DLD1 (cell line): ENCODE data around the gene RBMS1.
"Not testable (repeated sequence)": the region's sequence is repeated elsewhere in the genome, so short reads cannot be mapped to it uniquely, and the experiment has no call there.

Experiments used
- in situ Hi-C: cut with HindIII; loops from 2 replicates; pipeline ENCODE4 v1.10.0; 2017; ENCODE audit warnings: low sequenced_read_pairs

RBMS1 gene

DNA sequence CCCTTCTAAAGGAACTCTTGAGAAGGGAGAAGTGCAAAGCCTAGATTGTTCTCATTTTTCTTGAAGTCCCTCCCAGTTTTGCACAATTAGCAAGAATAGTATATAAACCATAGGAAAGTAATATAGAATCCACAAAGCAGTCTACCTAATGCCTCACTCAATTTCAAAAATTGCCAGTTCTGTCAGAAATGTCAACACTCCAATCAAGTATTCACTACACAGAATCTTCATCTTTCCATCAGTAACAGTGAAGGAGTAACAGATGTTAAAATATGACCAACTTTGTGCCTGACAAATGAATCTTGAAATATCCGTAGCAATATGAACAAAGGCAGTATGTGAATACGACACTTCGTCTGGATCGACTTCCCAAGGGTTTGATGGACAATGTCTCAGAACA is 56.3 kb downstream of the RBMS1 start:
- in situ Hi-C loops: no loop called here

DNA sequence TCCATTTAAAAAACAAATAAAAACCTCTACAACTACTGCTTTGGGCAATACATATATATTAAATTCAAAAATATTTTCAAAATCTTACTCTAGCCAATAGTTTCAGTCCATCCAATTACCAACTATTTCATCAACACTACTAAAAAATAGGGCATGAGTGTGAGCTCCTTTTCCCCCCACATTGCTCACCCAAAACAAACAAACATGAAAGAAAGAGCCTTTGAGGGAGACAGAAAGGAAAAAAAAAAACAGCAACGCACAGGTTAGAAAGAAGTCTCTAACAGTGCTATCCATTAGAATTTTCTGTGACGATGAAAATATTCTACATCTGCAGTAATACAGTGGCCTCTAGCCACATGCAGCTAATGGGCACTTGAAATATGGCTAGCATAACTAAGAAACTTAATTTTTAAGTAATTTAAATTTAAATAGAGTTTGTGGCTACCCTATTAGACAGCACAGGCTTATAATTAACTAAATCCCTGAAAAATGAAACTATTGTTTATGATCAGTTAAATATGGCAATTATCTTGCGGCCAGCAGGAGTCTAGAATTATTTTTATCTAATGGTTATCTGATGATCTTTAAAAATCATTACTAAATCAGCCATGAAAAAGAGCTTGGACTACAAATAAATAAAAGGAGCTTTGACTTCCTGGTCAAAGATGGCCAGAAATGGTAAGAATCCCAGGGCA is 59.2 kb downstream of the RBMS1 start:
- in situ Hi-C loops: no loop called here

DNA sequence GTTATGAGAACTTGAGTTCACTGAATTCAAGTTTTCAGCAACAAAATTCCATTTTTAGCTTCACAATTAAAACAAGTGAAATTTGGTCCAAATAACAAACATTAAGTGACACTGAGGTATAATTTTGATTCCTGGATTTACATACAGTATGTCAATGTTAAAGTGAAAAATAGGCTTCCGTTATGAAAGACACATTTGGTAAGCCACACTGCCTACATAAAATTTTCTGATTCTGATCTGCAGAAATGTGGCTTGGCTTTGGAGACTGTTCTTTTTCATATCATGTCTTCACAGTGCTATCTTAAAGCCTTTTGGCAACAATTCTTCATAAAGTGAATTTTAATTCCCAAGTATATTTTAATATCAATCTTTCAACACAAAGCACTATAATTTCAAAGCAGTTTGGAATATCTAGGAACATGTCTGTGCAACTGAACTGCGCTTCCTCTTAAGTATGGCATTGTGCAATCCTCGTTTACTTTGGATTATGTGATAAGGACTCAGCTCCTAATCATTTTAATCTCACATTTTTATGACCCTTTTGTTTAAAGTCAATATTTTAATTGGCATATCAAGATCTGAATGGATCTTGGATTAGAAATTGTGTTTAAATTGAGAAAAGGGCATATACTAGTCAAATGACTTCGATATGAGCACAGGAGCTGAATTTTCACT is 60.0 kb downstream of the RBMS1 start:
- in situ Hi-C loops: no loop called here

DNA sequence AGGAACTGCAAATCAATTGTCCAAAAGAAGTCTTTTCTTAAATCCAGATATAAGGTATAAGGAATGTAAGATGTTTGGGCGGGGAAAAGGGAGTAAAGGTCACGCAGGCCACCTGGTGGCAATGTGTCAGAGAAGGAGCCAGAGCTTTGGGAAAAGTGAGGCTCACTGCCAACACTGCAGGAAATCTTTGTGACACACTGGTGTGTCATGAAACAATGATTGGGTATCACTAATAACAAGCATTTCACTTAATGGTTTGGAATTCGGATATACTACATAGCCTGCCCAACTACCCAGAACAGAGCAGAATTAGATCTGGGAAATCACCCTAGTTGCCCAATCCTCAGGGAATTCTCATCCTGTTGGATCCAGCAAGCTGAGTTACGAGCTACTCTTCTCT is 61.0 kb downstream of the RBMS1 start:
- in situ Hi-C loops: no loop called here

DNA sequence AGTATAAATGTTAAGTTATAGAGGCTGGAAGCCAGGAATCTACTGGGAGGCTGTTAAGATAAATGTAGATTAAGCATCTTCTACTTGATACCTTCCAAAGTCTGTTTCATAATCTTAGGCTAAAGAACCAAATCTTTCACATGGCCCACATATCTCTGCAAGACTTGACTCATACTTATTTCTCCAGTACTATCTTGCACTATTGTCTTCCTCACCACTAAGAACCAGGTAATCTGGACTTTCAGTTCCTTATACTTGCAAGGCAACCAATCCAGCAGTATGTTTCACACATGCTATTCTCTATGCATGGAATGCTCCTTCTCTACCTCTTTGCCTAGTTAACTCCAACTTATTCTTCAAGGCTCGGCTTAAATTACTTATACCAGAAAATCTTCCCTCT is 62.2 kb downstream of the RBMS1 start:
- in situ Hi-C loops: no loop called here

DNA sequence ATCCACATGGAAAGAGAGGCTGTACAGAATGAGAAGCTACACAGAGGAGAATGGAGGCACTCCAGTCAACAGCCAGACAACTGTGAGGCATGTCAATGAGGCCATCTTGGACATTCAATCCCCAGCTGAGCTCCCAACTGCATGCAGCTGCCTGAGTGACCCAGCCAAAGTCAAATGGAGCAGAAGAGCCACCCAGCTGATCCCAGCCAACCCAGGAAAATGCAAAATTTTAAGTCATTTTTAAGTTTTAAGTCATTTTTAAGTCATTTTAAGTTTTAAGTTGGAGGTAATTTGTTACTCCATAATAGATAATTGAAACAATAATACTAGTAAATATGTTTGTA is 63.6 kb downstream of the RBMS1 start:
- in situ Hi-C loops: no loop called here

DNA sequence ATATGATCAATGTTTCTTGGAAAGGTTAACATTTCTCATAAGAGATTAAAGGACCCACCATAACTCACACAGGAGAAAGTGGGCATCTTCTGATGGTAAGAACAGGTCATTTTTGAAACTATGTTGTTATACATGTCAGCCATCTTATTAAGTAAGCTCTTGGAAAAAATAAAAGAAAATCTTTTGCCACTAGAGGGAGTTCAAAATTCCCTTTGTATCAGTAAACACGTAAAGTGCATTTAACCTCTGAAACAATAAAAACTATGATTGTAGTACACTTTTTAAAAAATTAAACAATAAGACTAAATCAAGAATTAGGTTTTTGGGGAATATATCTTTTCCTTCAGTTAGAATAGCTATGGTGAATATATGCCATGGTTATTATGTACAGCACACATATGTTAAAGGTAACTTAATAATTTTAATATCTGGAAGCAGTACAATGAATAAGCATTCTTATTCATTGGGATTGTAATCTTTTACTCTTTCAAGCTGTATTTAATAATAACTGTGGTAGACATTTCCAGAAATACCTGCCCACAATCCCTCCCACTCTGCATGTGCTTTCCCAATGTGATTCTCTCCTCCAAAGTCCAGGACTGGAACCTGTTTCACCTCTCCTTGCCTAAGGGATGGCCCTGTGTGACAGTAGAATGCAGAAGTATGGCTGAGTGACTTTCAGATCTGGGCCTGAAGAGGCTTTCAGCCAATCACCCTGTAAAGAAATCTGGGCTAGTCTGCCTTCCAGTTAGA is 64.2 kb downstream of the RBMS1 start:
- in situ Hi-C loops: no loop called here

DNA sequence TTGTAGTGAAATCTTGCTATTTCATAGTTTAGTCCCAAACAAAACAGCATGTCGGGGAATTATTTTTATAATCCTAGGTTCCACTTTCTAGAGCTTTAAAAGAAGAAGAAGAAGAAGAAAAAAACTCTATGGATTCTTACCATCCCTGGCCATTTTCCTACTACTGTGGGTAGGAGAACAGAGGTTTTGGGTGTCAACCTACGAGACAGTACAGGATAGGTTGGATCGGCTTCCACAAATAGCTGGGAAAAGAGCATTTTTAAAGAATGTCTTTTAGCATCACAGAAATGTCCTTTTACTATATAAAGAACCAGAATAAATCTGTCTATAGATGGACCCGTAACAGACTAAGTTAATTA is 65.2 kb downstream of the RBMS1 start:
- in situ Hi-C loops: no loop called here

DNA sequence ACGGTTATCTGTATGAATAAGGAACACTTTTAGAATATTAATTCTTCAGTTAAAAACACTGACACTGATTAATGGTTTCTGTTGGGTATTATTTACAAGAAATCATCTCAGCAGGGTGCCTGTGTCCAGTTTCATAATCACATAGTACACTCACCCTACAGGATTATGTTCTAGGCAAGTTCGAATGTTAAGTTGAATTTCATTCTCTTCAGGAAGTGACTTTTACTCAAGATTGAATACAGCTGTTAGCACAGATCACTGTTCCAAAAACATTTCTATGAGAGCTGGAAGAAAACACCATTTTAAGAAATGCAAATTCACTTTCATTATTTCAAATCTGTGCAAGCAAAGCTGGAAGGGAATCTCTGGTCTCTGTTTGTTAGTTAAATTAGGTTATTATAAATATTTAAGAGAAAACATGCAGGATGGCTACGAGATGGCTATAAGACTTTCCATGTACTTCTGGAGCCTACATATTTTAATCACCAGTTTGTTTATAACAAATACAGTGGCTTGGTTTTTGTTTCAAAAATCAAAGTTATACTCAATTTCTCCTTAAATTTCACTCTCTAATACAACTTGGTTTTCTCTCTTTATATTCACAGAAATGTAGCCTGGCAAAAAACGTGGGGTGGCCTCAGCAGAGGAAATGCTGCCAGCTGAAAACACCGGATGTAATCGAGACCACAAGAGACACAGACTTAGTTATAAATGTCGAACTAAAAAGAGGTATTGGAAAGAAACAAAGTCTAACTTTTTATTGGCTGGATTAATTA is 65.8 kb downstream of the RBMS1 start:
- in situ Hi-C loops: no loop called here

DNA sequence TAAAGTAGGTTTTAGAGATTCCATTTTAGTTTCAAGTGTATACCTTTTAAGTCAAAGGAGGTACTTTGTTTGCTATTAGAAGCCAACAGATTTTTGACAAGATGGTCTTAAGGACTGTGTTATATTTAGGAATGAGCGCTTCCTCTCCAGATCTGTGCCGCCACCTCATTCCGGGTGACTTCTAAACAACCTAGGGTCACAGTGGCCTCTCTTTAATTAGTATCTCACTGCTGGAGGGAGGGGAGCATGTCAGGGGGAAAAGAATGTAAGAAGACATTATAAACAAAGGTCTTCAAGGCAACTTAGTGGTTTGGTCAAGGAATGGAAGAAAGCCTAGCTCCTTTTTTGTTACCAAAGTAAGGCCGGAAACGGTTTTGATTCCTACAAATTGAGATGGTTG is 67.0 kb downstream of the RBMS1 start:
- in situ Hi-C loops: no loop called here

DNA sequence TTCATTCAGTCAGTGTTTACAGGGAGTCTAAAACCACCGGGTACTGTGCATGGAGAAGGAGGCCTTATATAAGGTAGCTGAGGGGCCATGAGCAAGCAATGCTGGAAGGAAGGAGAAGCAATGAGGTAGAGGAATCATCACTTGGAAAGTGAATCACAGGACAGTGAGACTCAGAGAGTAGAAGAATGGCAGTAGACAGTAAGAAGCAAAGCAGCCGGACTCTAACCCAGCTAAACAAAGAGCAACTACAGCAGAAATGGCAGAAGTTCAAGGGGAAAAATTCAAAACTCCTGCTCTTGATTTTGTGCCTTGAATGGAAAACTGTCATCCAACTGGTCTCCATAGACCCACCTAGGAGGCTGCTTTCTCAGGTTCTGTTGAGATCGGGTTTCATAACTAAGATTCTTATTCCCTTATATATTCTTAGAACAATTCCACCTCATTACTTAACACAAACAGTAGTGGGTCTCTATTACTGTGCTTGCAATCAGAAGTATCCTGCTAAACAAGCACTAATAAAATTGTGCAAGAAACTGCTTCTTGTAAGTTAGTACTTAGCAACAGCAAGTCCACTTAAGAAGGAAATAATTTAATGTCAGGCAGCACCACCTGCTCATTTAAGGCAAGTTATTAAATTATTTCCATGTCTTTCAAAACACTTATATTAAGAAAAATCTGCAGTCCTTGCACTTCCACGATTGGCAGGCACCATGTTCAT is 68.0 kb downstream of the RBMS1 start:
- in situ Hi-C loops: no loop called here

DNA sequence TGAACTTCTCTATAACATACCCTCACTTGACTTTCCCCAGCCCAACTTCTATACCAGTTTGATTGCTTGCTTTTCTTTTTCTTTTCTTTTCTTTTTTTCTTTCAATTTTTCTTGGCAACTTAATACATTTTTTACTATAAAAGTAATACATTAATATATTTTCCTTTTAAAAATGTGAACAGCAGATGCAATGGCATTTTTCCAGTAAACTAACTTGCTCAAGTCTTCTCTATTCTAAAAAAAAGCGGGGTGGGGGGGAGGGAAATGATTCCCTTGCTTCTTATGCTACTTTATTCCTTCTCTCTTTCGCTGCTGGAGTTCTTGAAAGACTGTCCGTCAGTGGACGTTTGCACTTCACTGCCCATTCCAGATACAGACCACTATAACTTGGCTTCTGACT is 70.5 kb downstream of the RBMS1 start:
- in situ Hi-C loops: no loop called here

DNA sequence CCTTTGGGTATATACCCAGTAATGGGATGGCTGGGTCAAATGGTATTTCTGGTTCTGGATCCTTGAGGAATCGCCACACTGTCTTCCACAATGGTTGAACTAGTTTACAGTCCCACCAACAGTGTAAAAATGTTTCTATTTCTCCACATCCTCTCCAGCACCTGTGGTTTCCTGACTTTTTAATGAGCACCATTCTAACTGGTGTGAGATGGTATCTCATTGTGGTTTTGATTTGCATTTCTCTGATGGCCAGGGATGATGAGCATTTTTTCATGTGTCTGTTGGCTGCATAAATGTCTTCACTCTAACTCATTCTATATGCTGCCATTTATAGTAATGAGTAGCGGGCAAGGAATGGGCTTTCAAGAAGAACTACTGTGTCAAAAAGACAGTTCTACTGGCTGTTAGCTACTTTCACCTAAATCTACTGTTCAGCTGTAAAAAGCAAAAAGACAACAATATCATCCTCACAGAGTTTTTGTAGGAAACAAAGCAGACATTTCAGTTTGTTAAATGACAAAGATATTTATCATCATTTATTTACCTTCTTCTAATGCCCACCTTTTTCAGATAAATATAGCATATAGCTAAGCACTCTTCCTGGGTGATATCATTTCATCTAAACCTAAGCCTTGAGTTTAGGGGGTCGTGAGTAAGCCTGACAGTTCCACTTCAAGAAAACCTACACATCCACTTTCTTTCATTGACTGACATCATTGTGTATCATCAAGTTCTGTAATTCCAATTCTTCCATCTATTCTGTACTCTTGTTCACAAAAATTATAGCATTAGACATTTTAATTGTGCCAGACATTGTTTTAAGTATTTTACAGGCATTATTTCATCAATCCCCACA is 71.7 kb downstream of the RBMS1 start:
- in situ Hi-C loops: not testable (repeated sequence)

DNA sequence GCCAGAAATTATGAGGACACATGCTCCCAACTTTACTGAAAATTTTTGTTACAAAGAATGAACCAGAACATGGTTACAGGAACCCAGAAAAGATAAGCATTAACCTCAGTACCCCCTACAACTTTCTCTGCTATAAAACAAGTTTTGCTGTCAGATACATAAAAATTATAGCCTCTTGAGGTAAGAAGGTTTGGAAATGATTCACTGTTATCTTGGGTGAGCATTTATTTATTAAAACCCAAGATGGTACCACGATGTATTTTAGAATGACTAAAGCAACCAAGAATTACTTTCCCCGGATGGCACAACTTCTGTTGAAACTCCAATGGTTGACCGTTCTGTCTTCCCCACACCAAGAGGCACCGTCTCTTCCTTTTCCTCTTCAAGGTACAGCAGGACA is 72.9 kb downstream of the RBMS1 start:
- in situ Hi-C loops: no loop called here

DNA sequence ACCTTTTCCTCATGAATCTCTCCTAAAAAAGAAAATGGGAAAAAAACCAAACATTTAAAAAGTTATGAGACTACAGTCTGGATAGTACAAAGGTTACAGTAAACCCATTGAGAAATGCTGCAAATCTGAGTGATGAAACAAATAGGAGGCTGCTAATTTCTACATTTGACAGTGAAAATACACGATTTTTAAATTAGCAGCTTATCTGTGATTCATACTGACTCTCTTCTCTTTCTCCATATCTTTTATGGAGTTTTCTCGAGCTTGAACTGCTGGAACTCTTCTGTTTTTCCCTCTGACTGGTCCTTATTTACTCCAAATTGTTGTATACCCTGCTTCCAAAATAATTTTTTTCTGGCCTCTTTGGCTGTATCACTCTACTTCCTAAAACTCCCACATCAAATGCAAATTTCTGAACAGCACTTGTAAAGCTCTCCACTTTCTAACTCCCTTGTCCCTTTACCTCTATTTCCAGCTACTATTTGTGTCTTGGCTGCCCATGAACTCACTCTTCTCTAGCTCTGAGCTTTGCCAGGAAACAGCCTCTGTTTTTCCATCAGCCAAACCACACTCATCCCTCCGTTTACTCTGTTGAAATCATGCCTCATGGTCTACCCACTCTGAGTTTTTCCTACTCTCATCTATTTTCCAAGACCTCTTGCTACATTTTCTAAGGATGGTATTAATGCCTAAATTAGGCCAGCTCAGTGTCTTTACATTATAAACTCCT is 73.7 kb downstream of the RBMS1 start:
- in situ Hi-C loops: no loop called here

DNA sequence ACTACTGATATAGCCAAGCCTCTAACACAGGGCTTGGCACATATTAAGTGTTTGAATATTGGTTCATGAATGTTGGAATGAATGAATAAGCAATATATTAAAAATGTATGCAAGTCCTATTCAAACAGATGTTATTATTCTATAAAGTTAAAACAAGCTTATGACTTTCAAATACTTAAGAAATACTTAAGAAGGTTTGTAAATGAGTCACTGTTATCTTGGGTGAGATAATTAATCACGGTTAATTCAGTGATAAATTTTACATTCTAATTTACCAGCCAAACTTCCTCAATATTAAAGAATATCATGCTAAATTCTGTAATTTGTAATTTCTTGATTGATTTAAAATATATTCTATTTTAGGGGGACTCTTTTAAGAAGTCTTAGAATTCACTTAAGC is 74.8 kb downstream of the RBMS1 start:
- in situ Hi-C loops: no loop called here

DNA sequence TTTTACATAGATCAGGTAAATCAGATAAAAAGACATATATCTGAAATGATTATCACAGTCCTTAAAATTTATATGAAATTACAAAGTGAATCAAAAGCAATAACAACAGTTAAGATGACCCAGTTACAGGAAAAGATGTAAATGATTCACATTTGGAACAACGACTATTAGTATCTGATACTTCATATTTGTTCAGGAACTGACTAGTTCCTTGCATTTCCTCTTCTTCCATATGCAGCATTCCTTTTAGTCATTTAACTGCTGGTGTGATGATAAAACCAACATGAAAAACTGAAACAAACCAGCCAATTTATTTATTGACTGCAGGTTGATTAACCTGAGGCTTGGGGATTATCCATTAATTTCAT is 75.2 kb downstream of the RBMS1 start:
- in situ Hi-C loops: no loop called here

DNA sequence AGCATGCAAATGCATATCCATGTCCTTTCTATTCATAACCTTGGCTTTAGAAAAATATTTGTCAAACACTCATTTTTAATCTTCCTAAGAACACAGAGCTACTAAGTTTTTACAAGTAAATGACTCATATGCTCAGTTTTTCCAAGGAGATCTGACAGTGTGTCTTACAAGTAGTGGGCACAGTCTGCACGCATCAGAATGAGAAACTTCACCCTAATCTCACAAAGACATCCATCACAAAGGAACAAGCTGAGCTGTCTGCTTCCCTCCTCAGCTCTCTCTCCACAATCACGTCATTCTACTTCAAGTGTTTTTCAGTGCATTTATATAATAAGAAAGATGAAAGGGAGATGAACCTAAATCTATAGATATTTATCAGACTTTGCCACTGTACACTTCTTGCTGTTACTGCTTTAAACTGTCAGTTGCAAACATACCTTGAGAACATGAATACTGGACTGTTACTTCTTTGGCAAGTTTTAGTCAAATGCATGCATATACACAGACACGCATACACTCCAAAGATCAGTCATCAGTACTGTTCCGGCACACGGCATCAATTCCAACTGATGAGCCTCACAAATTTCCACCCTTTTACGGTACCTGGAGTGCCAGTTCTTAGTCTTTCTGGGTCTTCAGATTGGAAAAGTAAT is 75.7 kb downstream of the RBMS1 start:
- in situ Hi-C loops: no loop called here

DNA sequence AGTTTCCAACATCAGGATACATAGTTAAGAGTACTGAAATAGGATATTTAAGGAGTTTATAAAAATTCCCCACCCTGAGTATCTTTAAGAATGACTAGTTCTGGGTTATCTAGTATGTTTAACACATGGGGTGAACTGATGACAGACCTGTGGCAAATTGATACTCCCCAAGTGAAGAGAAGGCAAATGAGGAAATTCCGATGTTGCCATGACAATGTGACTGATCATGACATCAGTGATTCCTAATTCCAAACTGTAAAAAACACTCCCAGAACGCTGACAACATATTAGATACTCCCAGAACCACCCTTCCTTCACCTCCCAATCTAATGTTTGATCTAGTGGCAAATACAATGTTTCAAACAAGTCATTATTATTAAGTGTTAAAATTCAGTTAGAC is 77.6 kb downstream of the RBMS1 start:
- in situ Hi-C loops: no loop called here
